GM19240 (cell line): ENCODE results near the gene GLIPR1.
A peak's percentile ranks its signal among the peaks of the same experiment; 100 is the strongest.
"Not testable (repeated sequence)": the region's sequence is repeated elsewhere in the genome, so short reads cannot be mapped to it uniquely, and the experiment has no call there.

Experiments used
- DNase-seq: peaks from one replicate; pipeline ENCODE4 v3.0.0; 2011; ENCODE audit warnings: low spot score; ENCODE audit not compliant: insufficient read length

The GLIPR1 gene

GRCh38 chr12:75511116-75512048, 30.8 kb downstream of the GLIPR1 start, which contains the start of gene KRR1:
Gene KRR1, minus strand, starts transcription at chr12:75511609. Its CDS starts 12 bp downstream, at chr12:75511597.
- DNase-seq, result peak; percentile 33

- not testable (repeated sequence) for DNase-seq
These were observed 40.7 kb downstream of the GLIPR1 start for GRCh38 chr12:75521224-75521623.

GRCh38 chr12:75522124-75522523, 41.6 kb downstream of the GLIPR1 start:
- not testable (repeated sequence) for DNase-seq

DNA sequence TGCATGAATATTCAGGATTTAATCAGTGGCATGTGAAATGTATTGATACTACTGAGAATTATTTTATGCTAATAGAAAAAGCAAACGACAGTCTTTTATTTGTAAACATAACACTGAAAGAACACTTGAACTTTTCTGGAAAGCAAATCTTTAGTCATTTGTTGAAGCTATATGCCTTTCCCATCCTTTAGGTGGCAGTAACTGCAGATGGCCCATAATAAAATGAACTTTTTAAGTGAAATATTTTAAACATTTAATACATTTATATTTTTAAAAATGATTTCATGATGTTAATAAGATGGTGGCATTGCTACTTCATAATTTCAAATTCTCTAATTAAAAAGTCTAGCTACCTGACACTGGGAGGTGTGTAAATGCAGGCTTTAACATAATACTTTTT, 44.7 kb downstream of the GLIPR1 start:
- no peak for DNase-seq

DNA sequence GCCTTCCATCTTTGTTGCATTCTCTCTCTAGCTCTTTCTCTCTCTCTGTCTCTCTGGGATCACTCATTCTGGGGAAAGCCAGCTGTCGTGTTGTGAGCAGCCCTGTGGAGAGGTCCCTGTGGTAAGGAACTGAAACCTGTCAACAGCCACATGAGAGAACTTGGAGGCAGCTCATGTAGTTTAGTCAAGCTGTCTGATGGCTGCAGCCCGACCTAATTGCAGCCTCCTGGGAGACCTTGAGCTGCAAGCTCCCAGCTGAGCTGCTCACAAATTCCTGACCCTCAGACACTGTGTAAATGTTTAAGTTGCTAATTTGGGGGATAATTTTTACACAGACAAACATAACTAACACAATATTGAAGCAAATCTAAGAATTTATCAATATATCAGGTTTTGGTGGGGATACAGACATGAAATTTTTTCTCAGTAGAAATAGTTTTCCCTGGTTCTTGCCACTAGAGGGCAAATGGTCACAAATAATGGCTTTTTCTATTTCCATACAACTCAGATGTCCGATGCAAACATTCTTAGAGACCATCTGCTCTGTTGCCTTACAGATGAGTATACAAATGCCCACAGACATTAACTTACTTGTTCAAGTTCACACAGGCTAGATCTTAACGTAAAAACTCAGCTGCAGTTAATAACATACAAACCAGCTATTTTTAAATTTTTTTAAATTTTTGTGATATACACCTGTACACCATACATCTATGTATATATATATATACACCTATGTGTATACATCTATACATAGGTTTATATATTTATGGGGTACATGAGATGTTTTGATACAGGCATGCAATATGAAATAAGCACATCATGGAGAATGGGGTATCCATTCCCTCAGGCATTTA, 46.3 kb downstream of the GLIPR1 start:
- peak; percentile 10 for DNase-seq

- no peak for DNase-seq
These were observed 47.7 kb downstream of the GLIPR1 start for GRCh38 chr12:75528272-75528671.

GRCh38 chr12:75528692-75529091, 48.1 kb downstream of the GLIPR1 start:
- no peak for DNase-seq

GRCh38 chr12:75529316-75529715, 48.8 kb downstream of the GLIPR1 start:
- DNase-seq, result no peak

DNA sequence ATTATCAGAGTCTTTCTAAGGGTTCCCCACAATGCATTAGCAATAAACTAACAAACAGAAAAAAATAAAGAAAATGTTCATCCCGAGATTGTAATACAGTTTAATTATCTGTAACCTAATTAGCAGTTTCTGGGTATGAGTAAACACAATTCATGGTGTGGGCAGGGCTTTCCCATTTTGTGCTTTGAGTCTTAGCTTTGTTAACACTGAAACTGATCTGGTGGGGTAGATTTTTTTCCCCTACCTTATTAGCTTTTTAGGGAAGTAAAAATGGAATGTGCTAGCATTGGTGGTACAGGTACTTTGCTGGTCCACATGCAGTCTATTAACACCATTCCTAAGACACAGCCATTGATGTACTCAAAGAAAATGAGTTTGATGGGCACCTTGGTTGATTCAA, 49.3 kb downstream of the GLIPR1 start:
- DNase-seq, result no peak

- DNase-seq, result no peak
These were observed 52.7 kb downstream of the GLIPR1 start for GRCh38 chr12:75533239-75533638.

DNA sequence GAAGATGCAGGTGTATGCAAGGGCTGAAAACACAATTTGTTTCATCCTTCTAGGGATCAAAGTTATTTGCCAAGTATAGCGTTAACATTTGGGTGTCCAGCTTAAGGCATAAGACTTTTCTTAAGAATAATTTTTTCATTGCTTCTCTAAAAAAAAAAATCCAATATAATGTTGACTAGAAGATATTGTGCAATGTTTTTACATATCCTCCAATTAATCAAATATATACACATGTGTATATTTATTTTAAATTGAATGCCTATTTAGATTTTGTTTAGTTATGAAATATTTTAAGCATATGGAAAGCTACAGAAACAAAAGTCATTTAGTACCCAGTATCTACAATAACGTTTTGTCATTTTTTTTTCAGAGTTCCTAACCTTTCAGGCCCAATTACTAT, 59.3 kb downstream of the GLIPR1 start:
- DNase-seq, result no peak

GRCh38 chr12:75542942-75543341, 62.4 kb downstream of the GLIPR1 start:
- no peak for DNase-seq

- no peak for DNase-seq
These were observed 63.0 kb downstream of the GLIPR1 start for GRCh38 chr12:75543529-75543928.

- DNase-seq, result no peak
These were observed 65.1 kb downstream of the GLIPR1 start for GRCh38 chr12:75545636-75546035.

GRCh38 chr12:75548879-75549278, 68.3 kb downstream of the GLIPR1 start:
- DNase-seq, result no peak

GRCh38 chr12:75549989-75550388, 69.4 kb downstream of the GLIPR1 start:
- no peak for DNase-seq

DNA sequence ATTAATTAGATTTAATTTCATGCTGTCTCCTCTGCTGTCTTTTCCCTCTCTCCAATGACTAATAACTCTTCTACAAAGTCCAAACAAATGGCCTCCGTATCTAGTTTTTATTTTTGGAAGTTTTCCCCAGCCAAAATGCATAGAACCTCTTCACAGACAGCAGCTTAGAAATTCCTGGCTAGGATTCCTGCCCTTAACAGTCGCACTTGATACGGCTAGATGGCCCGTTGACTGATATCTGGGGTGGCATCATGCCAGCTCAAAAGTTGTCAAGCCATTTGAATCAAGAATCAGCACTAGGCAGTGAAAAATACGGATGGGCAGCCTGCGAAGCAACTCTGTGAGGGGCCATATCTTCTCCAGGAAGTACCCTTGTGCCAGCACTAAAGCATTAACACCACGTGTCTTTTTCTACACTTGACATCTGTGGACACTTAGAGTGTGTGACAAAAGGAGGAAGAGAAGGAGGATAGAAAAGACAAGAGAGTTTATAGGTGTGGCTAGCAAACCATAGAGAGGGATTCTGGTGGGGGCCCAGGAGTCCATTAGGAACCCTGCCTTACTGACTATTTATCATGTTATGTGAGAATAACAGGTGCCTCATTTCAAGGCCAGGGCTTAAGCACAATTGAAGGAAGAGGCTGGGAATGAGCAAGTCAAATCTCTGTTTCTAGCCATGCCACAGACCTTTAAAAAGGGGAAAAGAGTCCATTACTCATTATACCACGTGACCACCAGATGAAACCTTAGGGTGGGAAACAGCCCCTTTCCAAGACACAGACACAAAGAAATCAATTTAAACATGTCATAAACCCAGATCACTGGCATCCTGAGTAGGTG, 70.1 kb downstream of the GLIPR1 start:
- DNase-seq, result no peak

DNA sequence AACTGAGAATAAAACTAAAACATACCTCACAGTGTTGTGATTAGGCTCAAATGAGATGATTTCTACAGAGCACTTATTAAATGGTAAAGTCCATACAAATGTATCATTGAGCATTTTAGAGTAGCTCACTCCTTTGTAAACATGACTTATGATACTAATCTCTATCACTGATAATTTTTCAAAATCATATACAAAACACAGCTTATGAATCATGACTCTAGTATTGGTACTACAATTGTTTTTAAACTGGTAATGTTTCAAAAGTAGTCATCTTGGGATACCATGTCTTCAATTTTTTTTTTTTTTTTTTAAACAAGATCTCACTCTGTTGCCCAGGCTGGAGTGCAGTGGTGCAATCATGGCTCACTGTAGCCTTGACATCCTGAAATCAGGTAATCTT, 70.9 kb downstream of the GLIPR1 start:
- DNase-seq, result no peak

GRCh38 chr12:75553398-75553797, 72.8 kb downstream of the GLIPR1 start:
- no peak for DNase-seq
